A673 (cell line): ENCODE data around the gene PCDHGA11. TPM values are rescaled to one million over a fixed set of nuclear protein-coding genes. Genes with fewer than 3 reads are reported as not detected.

Experiments used
- BruUV-seq: library from RNA; stranded (reverse); fragments of 400-500 nt; replicated peaks from 2 replicates; lab custom pipeline; 2021; lab: Mats Ljungman, UMichigan
- CTCF ChIA-PET: fragments of 300-600 bp; sonication (Branson Sonifier 250); formaldehyde crosslinking; loops from one replicate; lab custom pipeline; 2022; ENCODE audit warnings: antibody characterized with exemption; lab: Charles Lee
- POLR2A ChIA-PET: fragments of 300-600 bp; sonication (Branson Sonifier 250); formaldehyde crosslinking; loops from one replicate; lab custom pipeline; 2022; ENCODE audit warnings: antibody characterized with exemption; ENCODE audit not compliant: low non-redundant PET; lab: Charles Lee
- DNase-seq: peaks from one replicate; pipeline ENCODE4 v3.0.0-alpha.2; 2015; ENCODE audit warnings: low spot score
- H3K27ac ChIP-seq: fragments of 200-600 bp; sonication (generic); 2 replicates; pipeline ENCODE4 v1.5.1; 2016; ENCODE audit warnings: mixed run types, low read depth, mild to moderate bottlenecking, mixed read lengths, antibody characterized with exemption, low read length; ENCODE audit not compliant: poor library complexity, severe bottlenecking
- H3K27me3 ChIP-seq: fragments of 200-600 bp; sonication (generic); replicated peaks from 2 replicates; pipeline ENCODE4 v1.6.1; 2017; ENCODE audit warnings: mixed run types, low read depth, mild to moderate bottlenecking, mixed read lengths, antibody characterized with exemption, low read length; ENCODE audit not compliant: insufficient read depth, poor library complexity
- H3K36me3 ChIP-seq: fragments of 200-600 bp; sonication (generic); 2 replicates; pipeline ENCODE4 v1.6.1; 2016; ENCODE audit warnings: mixed run types, mild to moderate bottlenecking, mixed read lengths, antibody characterized with exemption, low read length; ENCODE audit not compliant: insufficient read depth, poor library complexity, severe bottlenecking
- H3K4me1 ChIP-seq: fragments of 200-600 bp; sonication (generic); 2 replicates; pipeline ENCODE4 v1.6.1; 2017; ENCODE audit warnings: mixed run types, mild to moderate bottlenecking, mixed read lengths, antibody characterized with exemption, low read length; ENCODE audit not compliant: insufficient read depth, poor library complexity, severe bottlenecking
- H3K4me3 ChIP-seq: fragments of 200-600 bp; sonication (generic); 2 replicates; pipeline ENCODE4 v1.5.1; 2016; ENCODE audit warnings: low read depth, mixed run types, mild to moderate bottlenecking, mixed read lengths, low read length; ENCODE audit not compliant: poor library complexity, severe bottlenecking
- H3K9me3 ChIP-seq: fragments of 200-600 bp; sonication (generic); 2 replicates; pipeline ENCODE4 v1.6.1; 2016; ENCODE audit warnings: mixed run types, low read depth, mild to moderate bottlenecking, mixed read lengths, antibody characterized with exemption, low read length; ENCODE audit not compliant: poor library complexity, severe bottlenecking
- EZH2 ChIP-seq: fragments of 200-600 bp; sonication (generic); IDR thresholded peaks from 2 replicates; pipeline ENCODE4 v1.6.1; 2017; ENCODE audit warnings: borderline replicate concordance, low read depth, mild to moderate bottlenecking, mixed read lengths, antibody characterized with exemption, low read length; ENCODE audit not compliant: poor library complexity, severe bottlenecking
- intact Hi-C: fragments of 100-400 bp; cut with micrococcal nuclease; formaldehyde crosslinking; loops from one replicate; pipeline ENCODE4 v1.10.0; 2022; ENCODE audit not compliant: unreplicated experiment
- total RNA-seq: library from RNA; stranded (reverse); gene quantifications from 2 replicates; pipeline ENCODE4 v1.2.3, GENCODE V29; 2021
- TF ChIP-seq, protein P1 (sequence below): fragments of 300-800, 200-600 bp; sonication (generic); conservative IDR thresholded peaks from 2 replicates; pipeline ENCODE4 v1.5.1; 2017; ENCODE audit warnings: low read depth, mild to moderate bottlenecking, antibody characterized with exemption, low read length, moderate library complexity, mixed read lengths

Gene PCDHGA11
- total RNA-seq, 1 experiment from 2014 or later = 35.5 TPM

- peaks cover 96% of the 10 kb centered on the region for H3K9me3 ChIP-seq
- TF ChIP-seq, protein P1, sequence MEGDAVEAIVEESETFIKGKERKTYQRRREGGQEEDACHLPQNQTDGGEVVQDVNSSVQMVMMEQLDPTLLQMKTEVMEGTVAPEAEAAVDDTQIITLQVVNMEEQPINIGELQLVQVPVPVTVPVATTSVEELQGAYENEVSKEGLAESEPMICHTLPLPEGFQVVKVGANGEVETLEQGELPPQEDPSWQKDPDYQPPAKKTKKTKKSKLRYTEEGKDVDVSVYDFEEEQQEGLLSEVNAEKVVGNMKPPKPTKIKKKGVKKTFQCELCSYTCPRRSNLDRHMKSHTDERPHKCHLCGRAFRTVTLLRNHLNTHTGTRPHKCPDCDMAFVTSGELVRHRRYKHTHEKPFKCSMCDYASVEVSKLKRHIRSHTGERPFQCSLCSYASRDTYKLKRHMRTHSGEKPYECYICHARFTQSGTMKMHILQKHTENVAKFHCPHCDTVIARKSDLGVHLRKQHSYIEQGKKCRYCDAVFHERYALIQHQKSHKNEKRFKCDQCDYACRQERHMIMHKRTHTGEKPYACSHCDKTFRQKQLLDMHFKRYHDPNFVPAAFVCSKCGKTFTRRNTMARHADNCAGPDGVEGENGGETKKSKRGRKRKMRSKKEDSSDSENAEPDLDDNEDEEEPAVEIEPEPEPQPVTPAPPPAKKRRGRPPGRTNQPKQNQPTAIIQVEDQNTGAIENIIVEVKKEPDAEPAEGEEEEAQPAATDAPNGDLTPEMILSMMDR = no peak
- no peak for TF ChIP-seq EZH2
- POLR2A ChIA-PET = no interaction called here
Measured at GRCh38 chr5:141422742-141423291, 2.0 kb downstream of the PCDHGA11 start.

DNA sequence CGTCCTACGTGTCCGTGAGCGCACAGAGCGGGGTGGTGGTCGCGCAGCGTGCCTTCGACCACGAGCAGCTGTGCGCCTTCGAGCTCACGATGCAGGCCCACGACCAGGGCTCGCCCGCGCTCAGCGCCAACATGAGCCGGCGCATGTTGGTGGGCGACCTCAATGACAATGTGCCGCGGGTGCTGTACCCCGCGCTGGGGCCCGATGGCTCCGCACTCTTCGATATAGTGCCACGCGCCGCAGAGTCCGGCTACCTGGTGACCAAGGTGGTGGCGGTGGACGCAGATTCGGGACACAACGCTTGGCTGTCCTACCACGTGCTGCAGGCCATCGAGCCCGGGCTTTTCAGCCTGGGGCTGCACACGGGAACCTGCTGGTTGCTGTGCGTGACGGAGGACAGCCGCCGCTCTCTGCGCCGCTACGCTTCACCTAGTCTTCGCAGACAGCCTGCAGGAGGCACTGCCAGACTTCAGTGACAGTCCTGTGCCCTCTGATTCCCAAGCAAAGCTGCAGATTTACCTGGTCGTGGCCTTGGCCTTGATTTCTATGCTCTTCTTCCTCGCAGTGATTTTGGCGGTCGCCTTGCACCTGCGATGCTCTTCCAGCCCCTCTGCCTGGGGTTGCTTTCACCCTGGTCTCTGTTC is 7.1 kb downstream of the PCDHGA11 start:
- CTCF ChIA-PET = no interaction called here
- intact Hi-C loops = no loop called here
- no peak for TF ChIP-seq EZH2
- Histone ChIP-seq H3K4me3 (no peak overlapping the region), H3K27ac (no peak overlapping the region), H3K4me1 (no peaks in the 10 kb centered on the region), H3K36me3 (peaks cover 61% of the 10 kb centered on the region), H3K27me3 (no peaks in the 10 kb centered on the region), H3K9me3 (peaks cover 93% of the 10 kb centered on the region)
- no TSS peak for BruUV-seq
- POLR2A ChIA-PET = no interaction called here
- no peak for DNase-seq

More at GRCh38 chr5:141422742-141423291, 2.0 kb downstream of the PCDHGA11 start:
- BruUV-seq = no TSS peak
- intact Hi-C loops = no loop called here
- CTCF ChIA-PET = interaction anchor here (3.1 kb wide), 1 partner anchor 141 kb away, joined by 15 read pairs; no protein-coding TSS in a partner anchor
- H3K27ac ChIP-seq = no peak overlapping the region
- no peak for DNase-seq
- no peaks in the 10 kb centered on the region for H3K4me1 ChIP-seq
- H3K36me3 ChIP-seq = peaks cover 28% of the 10 kb centered on the region
- H3K27me3 ChIP-seq = no peaks in the 10 kb centered on the region
- H3K4me3 ChIP-seq = no peak overlapping the region

DNA sequence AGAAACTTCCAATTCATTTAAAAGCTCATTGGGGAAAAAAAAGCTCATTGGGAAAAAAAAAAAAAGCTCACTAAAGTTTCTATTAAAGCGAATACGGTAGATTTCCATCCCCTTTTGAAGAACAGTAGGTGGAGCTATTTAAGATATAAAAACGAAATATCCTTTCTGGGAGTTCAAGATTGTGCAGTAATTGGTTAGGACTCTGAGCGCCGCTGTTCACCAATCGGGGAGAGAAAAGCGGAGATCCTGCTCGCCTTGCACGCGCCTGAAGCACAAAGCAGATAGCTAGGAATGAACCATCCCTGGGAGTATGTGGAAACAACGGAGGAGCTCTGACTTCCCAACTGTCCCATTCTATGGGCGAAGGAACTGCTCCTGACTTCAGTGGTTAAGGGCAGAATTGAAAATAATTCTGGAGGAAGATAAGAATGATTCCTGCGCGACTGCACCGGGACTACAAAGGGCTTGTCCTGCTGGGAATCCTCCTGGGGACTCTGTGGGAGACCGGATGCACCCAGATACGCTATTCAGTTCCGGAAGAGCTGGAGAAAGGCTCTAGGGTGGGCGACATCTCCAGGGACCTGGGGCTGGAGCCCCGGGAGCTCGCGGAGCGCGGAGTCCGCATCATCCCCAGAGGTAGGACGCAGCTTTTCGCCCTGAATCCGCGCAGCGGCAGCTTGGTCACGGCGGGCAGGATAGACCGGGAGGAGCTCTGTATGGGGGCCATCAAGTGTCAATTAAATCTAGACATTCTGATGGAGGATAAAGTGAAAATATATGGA is 9.7 kb downstream of the PCDHGA11 start, which contains the start of gene PCDHGA12:
Gene PCDHGA12 (plus strand): TSS at position 176 of the 782 bp plus-strand sequence. CDS start 253 bp downstream, at position 429.
- peaks cover 63% of the 10 kb centered on the region for H3K36me3 ChIP-seq
- no peaks in the 10 kb centered on the region for H3K27me3 ChIP-seq
- H3K4me3 ChIP-seq = no peak within 1 kb of the TSS
- DNase-seq = peak; percentile 7
- no TSS peak for BruUV-seq
- ChIA-PET POLR2A (interaction anchor here (0.7 kb wide), 1 partner anchor 62 kb away, joined by 9 read pairs; no protein-coding TSS in a partner anchor), CTCF (interaction anchor here (1.2 kb wide), 1 partner anchor 10 kb away, joined by 4 read pairs; the partner anchor contains the start of gene PCDHGA11)
- H3K4me1 ChIP-seq = no peaks in the 10 kb centered on the region
- intact Hi-C loops = no loop called here
- no peak within 1 kb of the TSS for H3K27ac ChIP-seq
- TF ChIP-seq, protein P1 = no peak
- no peak for TF ChIP-seq EZH2
- H3K9me3 ChIP-seq = peaks cover 70% of the 10 kb centered on the region
